Left lung (tissue), 10 donors: ENCODE data around the gene BBC3. TPM values are rescaled to one million over a fixed set of nuclear protein-coding genes. Genes with fewer than 3 reads are reported as not detected.
A peak's percentile ranks its signal among the peaks of the same experiment; 100 is the strongest.

Source experiments
- ATAC-seq: fragments of 200-7000 bp; cut with Tn5 transposase; one replicate; pipeline ENCODE4 v1.9.1; 2020; ENCODE audit warnings: moderate library complexity
- DNase-seq, 4 donors: peaks; one replicate each; pipeline ENCODE4 v3.0.0-alpha.2; 2013 to 2020
- H3K27ac ChIP-seq, 2 donors: fragments of 200-600 bp; sonication (generic) in 1 of 2; one replicate each; pipeline versions ENCODE4 v1.5.0 to v1.8.0; 2020 to 2021
- H3K27me3 ChIP-seq, 2 donors: fragments of 200-600 bp; sonication (generic) in 1 of 2; one replicate each; pipeline versions ENCODE4 v1.5.0 to v1.8.0; 2020 to 2021
- H3K36me3 ChIP-seq, 2 donors: fragments of 200-600 bp; sonication (generic) in 1 of 2; one replicate each; pipeline versions ENCODE4 v1.5.0 to v1.8.0; 2020 to 2021
- H3K4me1 ChIP-seq, 2 donors: fragments of 200-600 bp; one replicate each; pipeline ENCODE4 v1.8.0; 2021
- H3K4me3 ChIP-seq, 2 donors: fragments of 200-600 bp; sonication (generic) in 1 of 2; one replicate each; pipeline versions ENCODE4 v1.5.0 to v1.8.0; 2020 to 2021; ENCODE audit warnings: mild to moderate bottlenecking in 1 of 2
- H3K9me3 ChIP-seq, 2 donors: fragments of 200-600 bp; sonication (generic) in 1 of 2; one replicate each; pipeline versions ENCODE4 v1.5.0 to v1.8.0; 2020 to 2021
- CTCF ChIP-seq, 2 donors: fragments of 200-600 bp; sonication (generic) in 1 of 2; IDR thresholded peaks; one replicate each; pipeline versions ENCODE4 v1.5.0 to v1.8.0; 2021; ENCODE audit warnings: antibody characterized with exemption in 2 of 2
- intact Hi-C, 2 donors: fragments of 100-400 bp; cut with DNase I; formaldehyde crosslinking; loops; one replicate each; pipeline versions ENCODE4 v1.11.2 to v1.14.2; 2022
- polyA plus RNA-seq, 6 donors: library from polyadenylated mRNA; unstranded; fragments of 120-200 nt; gene quantifications; one replicate each; pipeline ENCODE4 v1.2.1, GENCODE V29; 2013; ENCODE audit not compliant: insufficient read length in 6 of 6
- total RNA-seq, 2 donors: library from RNA; stranded (reverse); fragmentation: NEBNext Ultra II Directional; extraction: Animal tissue kit (Norgen Biotek cat#: 25700); gene quantifications; one replicate each; pipeline ENCODE4 v1.2.1, GENCODE V29; 2021
- donor health status: DM: no; HTN: yes; CAD: no.
- donor health status: DM: no; HTN: no; CAD: no.

Gene BBC3
- total and polyA plus RNA-seq, 8 donors, result 1.6 to 13.8 (median 2.7) TPM

- DNase-seq, result peak; percentile 34 to 86 (median 72)
- Histone ChIP-seq H3K4me3 (no peak overlapping the region), H3K36me3 (peaks cover 0 to 15% of the 10 kb centered on the region in 2 donors), H3K9me3 (no peaks in the 10 kb centered on the region), H3K4me1 (peaks cover 18 to 28% of the 10 kb centered on the region in 2 donors), H3K27ac (peak overlapping the region; percentile 67 to 73), H3K27me3 (no peaks in the 10 kb centered on the region)
- peak; percentile 81 for ATAC-seq
- no peak for TF ChIP-seq CTCF (IDR thresholded peaks at IDR 0.05)
- intact Hi-C loops, result no loop called here
Measured at GRCh38 chr19:47190167-47190727, 40.8 kb downstream of the BBC3 start.

GRCh38 chr19:47188507-47189033, 42.4 kb downstream of the BBC3 start:
- Histone ChIP-seq H3K9me3 (no peaks in the 10 kb centered on the region), H3K27me3 (no peaks in the 10 kb centered on the region), H3K4me3 (no peak overlapping the region), H3K4me1 (peaks cover 18 to 28% of the 10 kb centered on the region in 2 donors), H3K36me3 (peaks cover 0 to 30% of the 10 kb centered on the region in 2 donors), H3K27ac (no peak overlapping the region)
- intact Hi-C loops, result no loop called here
- ATAC-seq (peak; percentile 2), DNase-seq (no peak)
- TF ChIP-seq CTCF (IDR thresholded peaks at IDR 0.05), result no peak

GRCh38 chr19:47187797-47188196, 43.2 kb downstream of the BBC3 start:
- no peak for TF ChIP-seq CTCF (IDR thresholded peaks at IDR 0.05)
- intact Hi-C loops, result no loop called here
- Histone ChIP-seq H3K36me3 (peaks cover 0 to 38% of the 10 kb centered on the region in 2 donors), H3K27ac (no peak overlapping the region), H3K9me3 (no peaks in the 10 kb centered on the region), H3K4me3 (no peak overlapping the region), H3K4me1 (peaks cover 18 to 28% of the 10 kb centered on the region in 2 donors), H3K27me3 (no peaks in the 10 kb centered on the region)
- ATAC-seq (no peak), DNase-seq (no peak)

GRCh38 chr19:47187335-47187655, 43.7 kb downstream of the BBC3 start:
- H3K36me3 ChIP-seq, result peaks cover 0 to 43% of the 10 kb centered on the region in 2 donors
- TF ChIP-seq CTCF (IDR thresholded peaks at IDR 0.05), result no peak
- no peaks in the 10 kb centered on the region for H3K27me3 ChIP-seq
- ATAC-seq (no peak), DNase-seq (no peak)
- peaks cover 18 to 28% of the 10 kb centered on the region in 2 donors for H3K4me1 ChIP-seq
- no peak overlapping the region for H3K4me3 ChIP-seq
- intact Hi-C loops, result no loop called here
- no peaks in the 10 kb centered on the region for H3K9me3 ChIP-seq
- H3K27ac ChIP-seq, result no peak overlapping the region

- peak overlapping the region in 1 of 2 donors; percentile 23 for H3K27ac ChIP-seq
- DNase-seq (no peak), ATAC-seq (peak; percentile 4)
- no peak for TF ChIP-seq CTCF (IDR thresholded peaks at IDR 0.05)
- no peaks in the 10 kb centered on the region for H3K9me3 ChIP-seq
- intact Hi-C loops, result no loop called here
- peaks cover 18 to 28% of the 10 kb centered on the region in 2 donors for H3K4me1 ChIP-seq
- H3K36me3 ChIP-seq, result peaks cover 0 to 47% of the 10 kb centered on the region in 2 donors
- no peak overlapping the region for H3K4me3 ChIP-seq
- no peaks in the 10 kb centered on the region for H3K27me3 ChIP-seq
Measured at GRCh38 chr19:47186446-47187334, 44.3 kb downstream of the BBC3 start.
